Endodermal cell (in vitro differentiated cells): ENCODE measurements around the gene RABGEF1. TPM values are rescaled to one million over a fixed set of nuclear protein-coding genes. Genes with fewer than 3 reads are reported as not detected.
"Not testable (repeated sequence)": the region's sequence is repeated elsewhere in the genome, so short reads cannot be mapped to it uniquely, and the experiment has no call there.

Experiments used
- DNase-seq: peaks from one replicate; pipeline ENCODE4 v3.0.0-alpha.2; 2017
- H3K27ac ChIP-seq: 2 replicates; pipeline ENCODE4 v1.5.1; 2013; ENCODE audit warnings: mild to moderate bottlenecking, low read depth, low read length, moderate library complexity
- H3K27me3 ChIP-seq: 2 replicates; pipeline ENCODE4 v1.6.1; 2013; ENCODE audit warnings: mild to moderate bottlenecking, low read length, moderate library complexity; ENCODE audit not compliant: insufficient read depth, control insufficient read depth, poor library complexity, severe bottlenecking
- H3K36me3 ChIP-seq: 2 replicates; pipeline ENCODE4 v1.7.0; 2013; ENCODE audit warnings: mild to moderate bottlenecking, low read length, moderate library complexity; ENCODE audit not compliant: control insufficient read depth, insufficient read depth
- H3K4me1 ChIP-seq: one replicate; pipeline ENCODE4 v1.7.0; 2013; ENCODE audit warnings: low read length; ENCODE audit not compliant: control insufficient read depth, insufficient read depth
- H3K4me3 ChIP-seq: 2 replicates; pipeline ENCODE4 v1.5.1; 2013; ENCODE audit warnings: mild to moderate bottlenecking, low read length, moderate library complexity
- H3K9ac ChIP-seq: 2 replicates; pipeline ENCODE4 v1.6.1; 2013; ENCODE audit warnings: mild to moderate bottlenecking, low read length, moderate library complexity; ENCODE audit not compliant: poor library complexity, severe bottlenecking; ENCODE audit errors: extremely low read depth
- H3K9me3 ChIP-seq: 2 replicates; pipeline ENCODE4 v1.6.1; 2013; ENCODE audit warnings: mild to moderate bottlenecking, low read length, moderate library complexity; ENCODE audit not compliant: control insufficient read depth
- H3K27ac Mint-ChIP-seq: 2 replicates; pipeline ENCODE4 v1.8.0; 2020; ENCODE audit warnings: mixed read lengths
- H3K27me3 Mint-ChIP-seq: 2 replicates; pipeline ENCODE4 v1.8.0; 2021; ENCODE audit warnings: mild to moderate bottlenecking, mixed read lengths; ENCODE audit not compliant: insufficient read depth
- H3K36me3 Mint-ChIP-seq: 2 replicates; pipeline ENCODE4 v1.8.0; 2020; ENCODE audit warnings: low read depth, mixed read lengths
- H3K4me1 Mint-ChIP-seq: 2 replicates; pipeline ENCODE4 v1.8.0; 2020; ENCODE audit warnings: mixed read lengths
- H3K4me3 Mint-ChIP-seq: 2 replicates; pipeline ENCODE4 v1.8.0; 2020; ENCODE audit warnings: mild to moderate bottlenecking, moderate library complexity, mixed read lengths
- H3K9me3 Mint-ChIP-seq: 2 replicates; pipeline ENCODE4 v1.8.0; 2020; ENCODE audit warnings: mild to moderate bottlenecking, mixed read lengths
- CTCF ChIP-seq: fragments of 200-600 bp; sonication (generic); conservative IDR thresholded peaks from 2 replicates; pipeline ENCODE4 v1.5.0; 2021; ENCODE audit warnings: antibody characterized with exemption, mild to moderate bottlenecking
- WGBS, 2 experiments: methylation state at CpG; one replicate each; pipeline versions ENCODE4 v1.1.5 to v1.1.7; 2013; ENCODE audit warnings: missing lambda C conversion rate in 2 of 2, mixed read lengths in 1 of 2; ENCODE audit not compliant: insufficient coverage in 1 of 2, insufficient read length in 1 of 2; 5-methylcytosine and 5-hydroxymethylcytosine counted together
- total RNA-seq, 2 donors: library from RNA; stranded (reverse); fragmentation: NEBNext Ultra II Directional in 1 of 2; extraction: Animal tissue kit (Norgen Biotek cat#: 25700) in 1 of 2; gene quantifications; 2 replicates in 1 of 2; 3 replicates in 1 of 2; pipeline ENCODE4 v1.2.1, GENCODE V29; 2021

RABGEF1 gene
- total RNA-seq, 2 donors from 2014 or later, result 22.7 to 26.7 TPM

- Mint-ChIP-seq H3K4me1 (no peaks in the 10 kb centered on the region), H3K36me3 (peaks cover 20% of the 10 kb centered on the region), H3K27me3 (no peaks in the 10 kb centered on the region), H3K4me3 (no peak overlapping the region), H3K27ac (no peak overlapping the region), H3K9me3 (no peaks in the 10 kb centered on the region)
- WGBS, 2 experiments, result 90 to 100% methylated on average over 2 to 6 of the region's 6 CpGs
- no peaks in the 10 kb centered on the region for H3K36me3 ChIP-seq
- no peak overlapping the region for H3K27ac ChIP-seq
- TF ChIP-seq CTCF, result no peak
- no peaks in the 10 kb centered on the region for H3K4me1 ChIP-seq
- no peak overlapping the region for H3K9ac ChIP-seq
- no peaks in the 10 kb centered on the region for H3K27me3 ChIP-seq
- no peaks in the 10 kb centered on the region for H3K9me3 ChIP-seq
- DNase-seq, result peak; percentile 49
- H3K4me3 ChIP-seq, result no peak overlapping the region
Observed at GRCh38 chr7:66699998-66700397, 40.5 kb upstream of the RABGEF1 start.

- WGBS, 2 experiments, result 93 to 100% methylated on average over 3 to 7 of the region's 7 CpGs
- no peak for DNase-seq
- peaks cover 20% of the 10 kb centered on the region for H3K36me3 Mint-ChIP-seq
- no peaks in the 10 kb centered on the region for H3K27me3 ChIP-seq
- H3K4me1 Mint-ChIP-seq, result no peaks in the 10 kb centered on the region
- no peak overlapping the region for H3K4me3 Mint-ChIP-seq
- no peaks in the 10 kb centered on the region for H3K27me3 Mint-ChIP-seq
- no peak for TF ChIP-seq CTCF
- H3K36me3 ChIP-seq, result no peaks in the 10 kb centered on the region
- H3K9me3 ChIP-seq, result no peaks in the 10 kb centered on the region
- no peak overlapping the region for H3K9ac ChIP-seq
- H3K27ac ChIP-seq, result no peak overlapping the region
- H3K27ac Mint-ChIP-seq, result peak overlapping the region; percentile 70
- no peaks in the 10 kb centered on the region for H3K9me3 Mint-ChIP-seq
- no peak overlapping the region for H3K4me3 ChIP-seq
- H3K4me1 ChIP-seq, result no peaks in the 10 kb centered on the region
Observed at GRCh38 chr7:66700633-66701131, 39.9 kb upstream of the RABGEF1 start.

- TF ChIP-seq CTCF, result no peak
- H3K9ac ChIP-seq, result no peak overlapping the region
- no peak overlapping the region for H3K4me3 ChIP-seq
- H3K4me1 Mint-ChIP-seq, result no peaks in the 10 kb centered on the region
- no peak overlapping the region for H3K27ac ChIP-seq
- peaks cover 21% of the 10 kb centered on the region for H3K9me3 ChIP-seq
- no peaks in the 10 kb centered on the region for H3K4me1 ChIP-seq
- no peak overlapping the region for H3K4me3 Mint-ChIP-seq
- H3K36me3 ChIP-seq, result peaks cover 20% of the 10 kb centered on the region
- H3K9me3 Mint-ChIP-seq, result peaks cover 30% of the 10 kb centered on the region
- no peaks in the 10 kb centered on the region for H3K27me3 Mint-ChIP-seq
- no peak overlapping the region for H3K27ac Mint-ChIP-seq
- no peaks in the 10 kb centered on the region for H3K27me3 ChIP-seq
- no peak for DNase-seq
- H3K36me3 Mint-ChIP-seq, result peaks cover 66% of the 10 kb centered on the region
Observed at GRCh38 chr7:66707825-66708224, 32.7 kb upstream of the RABGEF1 start.

DNA sequence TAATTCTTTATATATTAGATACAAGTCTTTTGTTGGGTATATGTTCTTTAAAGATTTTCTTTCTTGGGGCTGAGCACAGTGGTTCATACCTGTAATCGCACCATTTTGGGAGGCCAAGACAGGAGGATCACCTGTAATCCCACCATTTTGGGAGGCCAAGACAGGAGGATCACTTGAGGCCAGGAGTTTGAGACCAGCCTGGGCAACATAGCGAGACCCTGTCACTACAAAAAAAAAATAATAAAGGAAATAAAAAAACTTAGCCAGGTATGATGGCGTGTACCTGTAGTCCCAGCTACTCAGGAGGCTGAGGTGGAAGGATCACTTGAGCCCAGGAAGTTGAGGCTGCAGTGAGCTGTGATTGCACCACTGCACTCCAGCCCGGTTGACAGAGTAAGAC lies 29.8 kb upstream of the RABGEF1 start:
- not testable (repeated sequence) for DNase-seq, H3K27me3 Mint-ChIP-seq, H3K9ac ChIP-seq, H3K4me3 ChIP-seq, H3K4me1 ChIP-seq, H3K4me3 Mint-ChIP-seq, H3K27me3 ChIP-seq, H3K27ac Mint-ChIP-seq, H3K4me1 Mint-ChIP-seq, H3K27ac ChIP-seq
- Histone ChIP-seq H3K36me3 (peaks cover 32% of the 10 kb centered on the region), H3K9me3 (peaks cover 34% of the 10 kb centered on the region)
- peaks cover 76% of the 10 kb centered on the region for H3K36me3 Mint-ChIP-seq
- peaks cover 45% of the 10 kb centered on the region for H3K9me3 Mint-ChIP-seq
- 94 to 96% methylated on average over 2 to 4 of the region's 4 CpGs for WGBS, 2 experiments
